Karpas-422 (cell line): ENCODE results near the gene R3HDM1. TPM values are rescaled to one million over a fixed set of nuclear protein-coding genes. Genes with fewer than 3 reads are reported as not detected.
A peak's percentile ranks its signal among the peaks of the same experiment; 100 is the strongest.
"Not testable (repeated sequence)": the region's sequence is repeated elsewhere in the genome, so short reads cannot be mapped to it uniquely, and the experiment has no call there.

ENCODE experiments used
- DNase-seq: peaks from one replicate; pipeline ENCODE4 v3.0.0-alpha.2; 2015
- H2AFZ ChIP-seq: fragments of 200-600 bp; sonication (generic); 2 replicates; pipeline ENCODE4 v1.6.1; 2014; ENCODE audit warnings: antibody characterized with exemption, low read length, mixed read lengths
- H3K27ac ChIP-seq: fragments of 200-600 bp; sonication (generic); 2 replicates; pipeline ENCODE4 v1.5.1; 2014; ENCODE audit warnings: mild to moderate bottlenecking, low read length, moderate library complexity
- H3K27me3 ChIP-seq: fragments of 200-600 bp; sonication (generic); 2 replicates; pipeline ENCODE4 v1.6.1; 2014; ENCODE audit warnings: low read length, mixed read lengths
- H3K36me3 ChIP-seq: fragments of 200-600 bp; sonication (generic); 2 replicates; pipeline ENCODE4 v1.6.1; 2014; ENCODE audit warnings: low read length, mixed read lengths; ENCODE audit not compliant: insufficient read depth
- H3K4me1 ChIP-seq: fragments of 200-600 bp; sonication (generic); 2 replicates; pipeline ENCODE4 v1.6.1; 2014; ENCODE audit warnings: mild to moderate bottlenecking, low read length, mixed read lengths
- H3K4me2 ChIP-seq: fragments of 200-600 bp; sonication (generic); 2 replicates; pipeline ENCODE4 v1.6.1; 2014; ENCODE audit warnings: low read length, low read depth, mild to moderate bottlenecking; ENCODE audit not compliant: poor library complexity, severe bottlenecking
- H3K4me3 ChIP-seq: fragments of 200-600 bp; sonication (generic); 2 replicates; pipeline ENCODE4 v1.5.1; 2014; ENCODE audit warnings: mild to moderate bottlenecking, antibody characterized with exemption, low read length, mixed read lengths
- H3K79me2 ChIP-seq: fragments of 200-600 bp; sonication (generic); 2 replicates; pipeline ENCODE4 v1.6.1; 2014; ENCODE audit warnings: mild to moderate bottlenecking, low read length, mixed read lengths
- H3K9ac ChIP-seq: fragments of 200-600 bp; sonication (generic); 2 replicates; pipeline ENCODE4 v1.6.0; 2014; ENCODE audit warnings: low read length
- H3K9me2 ChIP-seq: fragments of 200-600 bp; sonication (generic), shearing (Covaris generic); replicated peaks from 2 replicates; pipeline ENCODE4 v1.6.0; 2014; ENCODE audit warnings: mild to moderate bottlenecking, low read length, moderate library complexity; ENCODE audit not compliant: insufficient read depth
- H3K9me3 ChIP-seq: fragments of 300-700, 200-600 bp; sonication (generic); 2 replicates; pipeline ENCODE4 v1.6.1; 2014; ENCODE audit warnings: low read length, mixed read lengths
- H4K20me1 ChIP-seq: fragments of 200-600 bp; sonication (generic); 2 replicates; pipeline ENCODE4 v1.6.1; 2014; ENCODE audit warnings: mild to moderate bottlenecking, antibody characterized with exemption, low read length, low read depth; ENCODE audit not compliant: insufficient read depth
- total RNA-seq: library from RNA; depleted of rRNA; stranded (reverse); fragments of >200 nt; shearing (Covaris generic); gene quantifications from 2 replicates; pipeline ENCODE4 v1.2.3, GENCODE V29; 2014; ENCODE audit warnings: low replicate concordance; rRNA removed

Gene R3HDM1
- 42.7 and 69.4 TPM in 2 replicates for total RNA-seq

GRCh38 chr2:135531231-135532197 is at the start of gene R3HDM1:
R3HDM1 (plus strand) TSS chr2:135531484; CDS start chr2:135604846, 73,362 bp downstream.
- peaks cover 20% of the 10 kb centered on the region; the same call in 1 of the 2 replicates for H3K36me3 ChIP-seq
- H3K79me2 ChIP-seq, result peaks cover 87% of the 10 kb centered on the region
- H3K27me3 ChIP-seq, result no peaks in the 10 kb centered on the region
- peak within 1 kb of the TSS; percentile 94 for H3K9ac ChIP-seq
- H3K4me1 ChIP-seq, result peaks cover 40% of the 10 kb centered on the region
- no peaks in the 10 kb centered on the region for H3K9me3 ChIP-seq
- DNase-seq, result peak; percentile 100
- peak within 1 kb of the TSS; percentile 75; the same call in 1 of the 2 replicates for H2AFZ ChIP-seq
- peak within 1 kb of the TSS; percentile 90 for H3K27ac ChIP-seq
- H3K4me3 ChIP-seq, result peak within 1 kb of the TSS; percentile 91
- peak within 1 kb of the TSS; percentile 91 for H3K4me2 ChIP-seq
- 0 out of 2 replicates have a peak, but pooled peaks cover 3% of the 10 kb centered on the region for H4K20me1 ChIP-seq
- H3K9me2 ChIP-seq, result no peaks in the 10 kb centered on the region

DNA sequence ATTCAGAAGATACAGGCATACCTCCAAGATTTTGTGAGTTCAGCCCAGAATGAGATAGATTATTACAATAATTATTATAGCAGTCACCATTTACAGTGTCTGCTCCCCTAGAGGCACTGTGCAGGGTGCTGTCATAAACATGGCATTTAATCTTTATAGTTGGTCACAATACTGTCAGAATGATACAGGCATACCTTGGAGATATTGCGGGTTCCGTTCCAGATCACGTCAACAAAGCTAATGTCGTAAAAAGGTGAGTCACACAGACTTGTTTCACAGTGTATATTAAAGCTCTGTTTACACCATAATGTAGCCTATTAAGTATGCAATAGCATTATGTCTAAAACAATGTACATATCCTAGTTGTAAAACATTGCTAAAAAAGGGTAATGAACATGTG is 45.8 kb upstream of the R3HDM1 start:
- H3K9ac ChIP-seq, result no peak overlapping the region
- H3K79me2 ChIP-seq, result peaks cover 9% of the 10 kb centered on the region; the same call in 1 of the 2 replicates
- H4K20me1 ChIP-seq, result no peaks in the 10 kb centered on the region
- H3K27ac ChIP-seq, result no peak overlapping the region
- no peak overlapping the region for H2AFZ ChIP-seq
- H3K4me3 ChIP-seq, result no peak overlapping the region
- 0 out of 2 replicates have a peak, but pooled peaks cover 7% of the 10 kb centered on the region for H3K36me3 ChIP-seq
- no peaks in the 10 kb centered on the region for H3K27me3 ChIP-seq
- H3K4me2 ChIP-seq, result no peak overlapping the region
- no peaks in the 10 kb centered on the region for H3K4me1 ChIP-seq
- DNase-seq, result no peak
- H3K9me2 ChIP-seq, result no peaks in the 10 kb centered on the region
- H3K9me3 ChIP-seq, result no peaks in the 10 kb centered on the region

DNA sequence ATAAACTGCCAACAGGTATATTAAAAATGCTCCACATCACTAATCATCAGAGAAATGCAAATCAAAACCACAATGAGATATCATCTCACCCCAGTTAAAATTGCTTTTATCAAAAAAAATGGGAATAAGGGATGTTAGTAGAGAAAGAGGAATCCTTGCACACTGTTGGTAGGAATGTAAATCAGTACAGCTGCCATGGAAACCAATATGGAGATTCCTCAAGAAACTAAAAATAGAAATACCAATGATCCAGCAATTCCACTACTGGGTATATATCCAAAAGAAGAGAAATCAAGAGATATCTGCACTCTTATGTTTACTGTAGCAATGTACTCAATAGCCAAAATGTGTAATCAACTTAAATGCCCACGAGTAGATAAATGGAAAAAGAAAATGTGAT is 40.9 kb upstream of the R3HDM1 start:
- H3K9ac ChIP-seq, result no peak overlapping the region
- H3K27me3 ChIP-seq, result no peaks in the 10 kb centered on the region
- H4K20me1 ChIP-seq, result no peaks in the 10 kb centered on the region
- no peaks in the 10 kb centered on the region for H3K9me2 ChIP-seq
- H2AFZ ChIP-seq, result no peak overlapping the region
- H3K79me2 ChIP-seq, result peaks cover 18% of the 10 kb centered on the region; the same call in 1 of the 2 replicates
- no peaks in the 10 kb centered on the region for H3K4me1 ChIP-seq
- H3K36me3 ChIP-seq, result 0 out of 2 replicates have a peak, but pooled peaks cover 7% of the 10 kb centered on the region
- no peaks in the 10 kb centered on the region for H3K9me3 ChIP-seq
- no peak overlapping the region for H3K4me2 ChIP-seq
- no peak overlapping the region for H3K27ac ChIP-seq
- no peak overlapping the region for H3K4me3 ChIP-seq
- no peak for DNase-seq

GRCh38 chr2:135494503-135494902 is 36.8 kb upstream of the R3HDM1 start:
- Histone ChIP-seq H3K4me1 (no peaks in the 10 kb centered on the region), H3K9ac (no peak overlapping the region), H3K79me2 (peaks cover 15% of the 10 kb centered on the region; the same call in 1 of the 2 replicates), H2AFZ (no peak overlapping the region), H4K20me1 (no peaks in the 10 kb centered on the region), H3K4me2 (no peak overlapping the region), H3K27ac (no peak overlapping the region), H3K9me2 (no peaks in the 10 kb centered on the region), H3K36me3 (peaks cover 5% of the 10 kb centered on the region; the same call in 1 of the 2 replicates), H3K27me3 (no peaks in the 10 kb centered on the region), H3K4me3 (no peak overlapping the region), H3K9me3 (no peaks in the 10 kb centered on the region; the same call in 1 of the 2 replicates)
- DNase-seq, result no peak

DNA sequence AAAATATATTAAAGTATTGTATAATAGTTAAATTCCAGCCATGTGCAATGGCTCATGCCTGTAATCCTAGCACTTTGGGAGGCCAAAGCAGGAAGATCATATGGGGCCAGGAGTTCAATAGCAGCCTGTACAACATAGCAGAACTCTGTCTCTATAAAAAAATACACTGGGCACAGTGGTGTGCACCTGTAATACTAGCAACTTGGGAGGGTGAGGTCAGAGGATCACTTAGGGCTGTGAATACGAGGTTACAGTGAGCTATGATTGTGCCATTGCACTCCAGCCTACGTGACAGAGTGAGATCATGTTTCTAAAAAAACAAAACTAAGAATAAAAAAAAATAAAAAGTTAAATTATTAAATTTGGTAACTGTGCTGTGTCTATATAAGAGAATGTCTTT is 36.4 kb upstream of the R3HDM1 start:
- Histone ChIP-seq H3K9me2 (no peaks in the 10 kb centered on the region), H3K9ac (no peak overlapping the region), H3K79me2 (peaks cover 14% of the 10 kb centered on the region; the same call in 1 of the 2 replicates), H3K4me2 (no peak overlapping the region), H2AFZ (no peak overlapping the region), H3K36me3 (peaks cover 9% of the 10 kb centered on the region), H4K20me1 (no peaks in the 10 kb centered on the region), H3K27ac (no peak overlapping the region), H3K27me3 (no peaks in the 10 kb centered on the region), H3K4me3 (no peak overlapping the region), H3K9me3 (no peaks in the 10 kb centered on the region; the same call in 1 of the 2 replicates), H3K4me1 (no peaks in the 10 kb centered on the region)
- no peak for DNase-seq

- H4K20me1 ChIP-seq, H3K27me3 ChIP-seq, H2AFZ ChIP-seq, H3K9me3 ChIP-seq, H3K79me2 ChIP-seq, DNase-seq, H3K9ac ChIP-seq, H3K9me2 ChIP-seq, H3K4me3 ChIP-seq, H3K4me2 ChIP-seq, H3K4me1 ChIP-seq, H3K27ac ChIP-seq: not testable (repeated sequence)
- peaks cover 28% of the 10 kb centered on the region for H3K36me3 ChIP-seq
These were observed 32.7 kb upstream of the R3HDM1 start for GRCh38 chr2:135498588-135498987.

DNA sequence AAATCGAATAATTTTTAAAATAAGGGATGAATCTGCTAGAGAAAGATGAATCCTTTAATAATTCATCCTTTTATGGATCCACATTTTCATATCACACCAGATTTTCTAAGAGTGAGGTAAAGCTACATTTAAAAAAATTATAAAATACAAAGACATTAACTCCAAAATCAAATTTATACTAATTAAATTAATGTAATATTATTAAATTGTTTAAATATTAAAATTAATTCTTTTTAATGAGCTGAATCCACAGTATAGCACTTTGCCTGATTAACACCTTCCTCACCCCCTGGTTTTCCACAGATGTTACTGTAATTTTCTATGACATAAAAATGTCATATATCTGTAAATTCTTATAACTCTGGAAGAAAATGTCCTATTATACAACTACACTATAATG is 26.5 kb upstream of the R3HDM1 start:
- no peaks in the 10 kb centered on the region for H3K9me2 ChIP-seq
- no peaks in the 10 kb centered on the region for H3K27me3 ChIP-seq
- no peak overlapping the region for H3K4me3 ChIP-seq
- H3K4me1 ChIP-seq, result no peaks in the 10 kb centered on the region
- peaks cover 25% of the 10 kb centered on the region for H3K36me3 ChIP-seq
- no peak for DNase-seq
- H3K79me2 ChIP-seq, result peaks cover 14% of the 10 kb centered on the region
- H3K9me3 ChIP-seq, result peaks cover 7% of the 10 kb centered on the region; the same call in 1 of the 2 replicates
- H3K27ac ChIP-seq, result no peak overlapping the region
- H2AFZ ChIP-seq, result no peak overlapping the region
- H4K20me1 ChIP-seq, result no peaks in the 10 kb centered on the region
- no peak overlapping the region for H3K9ac ChIP-seq
- H3K4me2 ChIP-seq, result no peak overlapping the region

DNA sequence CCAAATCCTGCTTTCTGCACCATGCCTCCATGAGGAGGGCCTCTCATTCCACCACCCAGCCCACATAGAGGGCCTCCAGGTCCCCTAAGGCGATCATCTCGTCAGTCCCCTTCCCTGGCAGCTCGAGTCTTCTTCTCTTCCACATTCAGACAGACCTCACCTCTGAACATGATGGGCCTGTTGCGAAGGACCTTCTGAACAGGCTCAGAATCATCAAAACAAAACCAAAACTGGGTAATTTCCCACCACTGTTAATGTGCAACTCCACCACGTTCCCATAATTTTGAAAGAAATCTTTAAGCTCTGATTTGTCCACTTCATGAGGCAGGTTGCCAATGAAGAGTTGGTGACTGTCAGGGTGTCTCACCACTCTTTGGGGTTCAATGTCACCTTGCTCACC is 20.7 kb upstream of the R3HDM1 start:
- no peak overlapping the region for H3K4me2 ChIP-seq
- H3K9me2 ChIP-seq, result no peaks in the 10 kb centered on the region
- no peak overlapping the region for H3K27ac ChIP-seq
- no peaks in the 10 kb centered on the region for H3K27me3 ChIP-seq
- no peaks in the 10 kb centered on the region for H4K20me1 ChIP-seq
- H3K4me3 ChIP-seq, result no peak overlapping the region
- no peak for DNase-seq
- H3K9ac ChIP-seq, result no peak overlapping the region
- H3K9me3 ChIP-seq, result no peaks in the 10 kb centered on the region
- H2AFZ ChIP-seq, result no peak overlapping the region
- no peaks in the 10 kb centered on the region for H3K4me1 ChIP-seq
- H3K79me2 ChIP-seq, result peaks cover 36% of the 10 kb centered on the region
- 0 out of 2 replicates have a peak, but pooled peaks cover 3% of the 10 kb centered on the region for H3K36me3 ChIP-seq
